Activated T-helper 1 cell treated with anti-CD3 and anti-CD28 coated beads, Interleukin-12 subunit alpha, Interleukin-12 subunit beta, Interleukin-2, Interleukin-4 antibody, amounts not matched to agents 30 ng/mL and 10 ng/mL and 1 ng/mL, durations not matched to agents 14 hours and 24 hours and 36 hours (primary cell): ENCODE results near the gene GPBP1. TPM values are rescaled to one million over a fixed set of nuclear protein-coding genes. Genes with fewer than 3 reads are reported as not detected.
"Not testable (repeated sequence)": the region's sequence is repeated elsewhere in the genome, so short reads cannot be mapped to it uniquely, and the experiment has no call there.

Source experiments
- DNase-seq: peaks from one replicate; pipeline ENCODE4 v3.0.0; 2021; ENCODE audit warnings: low spot score
- H3K27ac Mint-ChIP-seq: one replicate; pipeline ENCODE4 v1.8.0; 2021; ENCODE audit warnings: mild to moderate bottlenecking, mixed read lengths
- H3K27me3 Mint-ChIP-seq: one replicate; pipeline ENCODE4 v1.8.0; 2022; ENCODE audit warnings: mild to moderate bottlenecking, moderate library complexity, mixed read lengths; ENCODE audit not compliant: insufficient read depth
- H3K36me3 Mint-ChIP-seq: one replicate; pipeline ENCODE4 v1.8.0; 2021; ENCODE audit warnings: low read depth, mixed read lengths
- H3K4me1 Mint-ChIP-seq: one replicate; pipeline ENCODE4 v1.8.0; 2021; ENCODE audit warnings: low read depth, mixed read lengths
- H3K4me3 Mint-ChIP-seq: one replicate; pipeline ENCODE4 v1.8.0; 2021; ENCODE audit warnings: mild to moderate bottlenecking, moderate library complexity, mixed read lengths
- H3K9me3 Mint-ChIP-seq: one replicate; pipeline ENCODE4 v1.8.0; 2021; ENCODE audit warnings: mixed read lengths
- intact Hi-C: fragments of 100-400 bp; cut with micrococcal nuclease; formaldehyde crosslinking; loops from one replicate; pipeline ENCODE4 v1.15.1; 2024
- total RNA-seq: library from RNA; stranded (reverse); gene quantifications from 2 replicates; pipeline ENCODE4 v1.2.3, GENCODE V29; 2022

The GPBP1 gene
- total RNA-seq, 1 donor from 2014 or later, result 106 TPM

DNA sequence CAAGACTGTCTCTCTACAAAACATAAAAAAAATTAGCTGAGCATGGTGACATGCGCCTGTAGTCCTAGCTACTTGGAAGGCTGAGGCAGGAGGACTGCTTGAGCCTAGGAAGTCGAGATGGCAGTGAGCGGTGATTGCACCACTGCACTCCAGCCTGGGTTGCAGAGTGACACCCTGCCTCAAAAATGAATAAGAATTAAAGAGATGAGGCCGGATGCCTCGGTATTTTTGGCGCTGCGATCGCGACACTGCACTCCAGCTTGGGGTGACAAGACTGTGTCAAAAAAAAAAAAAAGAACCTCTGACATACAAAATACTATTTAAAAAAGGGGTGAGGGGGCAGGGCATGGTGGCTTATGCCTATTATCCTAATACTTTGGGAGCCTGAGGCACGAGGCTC is 7.3 kb downstream of the GPBP1 start:
- Mint-ChIP-seq H3K9me3 (peaks cover 4% of the 10 kb centered on the region), H3K36me3 (peaks cover 57% of the 10 kb centered on the region), H3K27ac (peak overlapping the region; percentile 80), H3K4me3 (peak overlapping the region; percentile 96), H3K4me1 (peaks cover 70% of the 10 kb centered on the region), H3K27me3 (no peaks in the 10 kb centered on the region)
- intact Hi-C loops, result no loop called here
- no peak for DNase-seq

DNA sequence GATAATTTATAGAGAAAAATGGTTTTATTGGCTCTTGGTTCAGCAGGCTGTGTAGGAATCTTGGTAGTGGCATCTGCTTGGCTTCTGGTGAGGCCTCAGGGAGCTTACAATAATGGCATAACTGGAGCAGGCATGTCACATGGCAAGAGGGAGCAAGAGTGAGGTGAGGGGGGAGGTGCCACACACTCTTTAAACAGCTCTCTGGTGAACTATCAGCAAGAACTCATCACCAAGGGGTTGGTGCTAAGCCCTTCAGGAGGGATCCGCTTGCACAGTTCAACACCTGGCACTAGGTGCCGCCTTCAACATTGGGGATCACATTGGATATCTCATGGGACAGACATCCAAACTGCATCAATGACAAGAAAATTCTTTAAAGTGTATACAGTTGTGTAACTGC is 10.5 kb downstream of the GPBP1 start:
- DNase-seq, result no peak
- peaks cover 73% of the 10 kb centered on the region for H3K4me1 Mint-ChIP-seq
- peaks cover 42% of the 10 kb centered on the region for H3K36me3 Mint-ChIP-seq
- H3K4me3 Mint-ChIP-seq, result peak overlapping the region; percentile 27
- intact Hi-C loops, result no loop called here
- H3K9me3 Mint-ChIP-seq, result peaks cover 4% of the 10 kb centered on the region
- H3K27me3 Mint-ChIP-seq, result no peaks in the 10 kb centered on the region
- H3K27ac Mint-ChIP-seq, result no peak overlapping the region

DNA sequence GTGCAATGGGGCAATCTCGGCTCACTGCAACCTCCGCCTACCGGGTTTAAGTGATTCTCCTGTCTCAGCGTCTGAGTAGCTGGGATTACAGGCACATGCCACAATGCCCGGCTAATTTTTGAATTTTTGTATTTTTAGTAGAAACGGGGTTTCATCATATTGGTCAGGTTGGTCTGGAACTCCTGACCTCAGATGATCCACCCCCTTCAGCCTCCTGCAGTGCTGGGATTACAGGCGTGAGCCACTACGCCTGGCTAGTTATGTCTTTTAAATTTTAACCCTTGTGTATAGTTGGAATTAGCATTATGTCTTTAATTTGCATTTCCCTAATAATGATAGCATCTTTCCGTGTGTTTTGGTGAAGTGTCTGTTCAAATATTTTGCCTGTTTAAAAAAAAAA is 11.5 kb downstream of the GPBP1 start:
- no peak for DNase-seq
- H3K27me3 Mint-ChIP-seq, result no peaks in the 10 kb centered on the region
- peaks cover 41% of the 10 kb centered on the region for H3K36me3 Mint-ChIP-seq
- H3K4me3 Mint-ChIP-seq, result peak overlapping the region; percentile 20
- intact Hi-C loops, result no loop called here
- peaks cover 4% of the 10 kb centered on the region for H3K9me3 Mint-ChIP-seq
- H3K27ac Mint-ChIP-seq, result no peak overlapping the region
- H3K4me1 Mint-ChIP-seq, result peaks cover 71% of the 10 kb centered on the region

DNA sequence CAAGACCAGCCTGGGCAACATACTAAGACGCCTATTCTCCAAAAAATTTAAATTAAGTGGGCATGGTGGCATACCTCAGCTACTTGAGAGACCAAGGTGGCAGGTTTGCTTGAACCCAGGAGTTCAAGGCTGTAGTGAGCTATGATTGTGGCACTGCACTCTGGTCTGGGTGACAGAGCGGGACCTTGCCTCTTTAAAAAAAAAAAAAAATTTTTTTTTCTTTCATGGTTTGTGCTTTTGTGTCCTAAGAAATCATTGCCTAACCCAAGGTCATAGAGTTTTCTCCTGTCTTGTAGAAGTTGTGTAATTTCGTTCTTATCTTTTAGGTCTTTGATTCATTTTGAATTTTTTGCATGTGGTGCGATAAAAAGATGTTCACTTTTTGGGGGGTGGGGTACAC is 12.3 kb downstream of the GPBP1 start:
- peaks cover 62% of the 10 kb centered on the region for H3K4me1 Mint-ChIP-seq
- H3K27ac Mint-ChIP-seq, result no peak overlapping the region
- H3K9me3 Mint-ChIP-seq, result peaks cover 4% of the 10 kb centered on the region
- peaks cover 36% of the 10 kb centered on the region for H3K36me3 Mint-ChIP-seq
- intact Hi-C loops, result no loop called here
- no peak for DNase-seq
- H3K4me3 Mint-ChIP-seq, result no peak overlapping the region
- no peaks in the 10 kb centered on the region for H3K27me3 Mint-ChIP-seq

DNA sequence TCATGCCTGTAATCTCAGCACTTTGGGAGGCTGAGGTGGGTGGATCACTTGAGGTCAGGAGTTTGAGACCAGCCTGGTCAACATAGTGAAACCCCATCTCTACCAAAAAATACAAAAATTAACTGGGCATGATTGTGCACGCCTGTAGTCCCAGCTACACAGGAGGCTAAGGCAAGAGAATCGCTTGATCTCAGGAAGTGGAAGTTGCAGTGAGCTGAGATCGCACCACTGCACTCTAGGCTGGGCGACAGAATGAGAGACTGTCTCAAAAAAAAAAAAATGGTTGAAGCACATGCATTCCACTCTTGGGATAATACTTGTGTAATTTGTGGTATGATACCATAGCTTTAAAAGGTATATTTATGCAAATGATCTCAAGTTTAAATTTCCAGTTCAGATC is 14.1 kb downstream of the GPBP1 start:
- peak overlapping the region; percentile 13 for H3K27ac Mint-ChIP-seq
- DNase-seq, H3K27me3 Mint-ChIP-seq, intact Hi-C loops, H3K9me3 Mint-ChIP-seq: not testable (repeated sequence)
- H3K36me3 Mint-ChIP-seq, result peaks cover 40% of the 10 kb centered on the region
- peak overlapping the region; percentile 39 for H3K4me3 Mint-ChIP-seq
- H3K4me1 Mint-ChIP-seq, result peaks cover 59% of the 10 kb centered on the region

DNA sequence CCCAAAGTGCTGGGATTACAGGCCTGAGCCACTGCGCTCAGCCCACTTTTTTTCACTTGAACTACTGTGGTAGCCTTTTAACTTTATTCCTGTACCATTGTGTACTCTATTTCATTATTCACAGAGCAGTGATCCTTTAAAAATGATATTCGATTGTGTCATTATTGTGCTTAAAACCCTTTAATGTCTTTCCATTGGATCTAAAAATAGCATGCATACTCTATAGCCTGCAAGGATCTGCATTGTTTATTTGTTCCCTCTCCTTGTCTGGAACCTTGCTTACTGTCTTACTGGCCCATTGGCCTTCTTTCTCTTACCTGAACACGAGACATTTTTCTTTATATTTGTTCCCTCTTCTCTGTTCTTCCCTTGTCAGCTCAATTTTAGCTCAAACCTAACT is 15.7 kb downstream of the GPBP1 start:
- Mint-ChIP-seq H3K9me3 (no peaks in the 10 kb centered on the region), H3K27ac (peak overlapping the region; percentile 6), H3K4me3 (no peak overlapping the region), H3K36me3 (peaks cover 41% of the 10 kb centered on the region), H3K27me3 (no peaks in the 10 kb centered on the region), H3K4me1 (peaks cover 66% of the 10 kb centered on the region)
- DNase-seq, result no peak
- intact Hi-C loops, result no loop called here

DNA sequence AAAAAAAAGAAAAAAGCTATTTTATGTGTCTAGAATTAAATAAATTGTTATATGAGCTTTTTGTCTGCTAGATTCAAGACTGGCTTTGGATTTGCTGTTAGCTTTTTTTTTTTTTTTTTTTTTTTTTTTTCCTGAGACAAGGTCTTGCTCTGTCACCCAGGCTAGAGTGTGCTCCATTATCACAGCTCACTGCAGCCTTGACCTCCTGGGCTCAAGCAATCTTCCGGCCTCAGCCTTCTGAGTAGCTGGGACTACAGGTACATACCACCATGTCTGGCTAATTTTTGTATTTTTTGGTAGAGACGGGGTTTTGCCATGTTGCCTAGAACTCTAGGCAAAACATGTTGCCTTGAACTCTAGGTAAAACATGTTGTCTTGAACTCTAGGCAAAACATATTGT is 16.7 kb downstream of the GPBP1 start:
- H3K9me3 Mint-ChIP-seq, result no peaks in the 10 kb centered on the region
- H3K27ac Mint-ChIP-seq, result no peak overlapping the region
- H3K36me3 Mint-ChIP-seq, result peaks cover 37% of the 10 kb centered on the region
- peaks cover 72% of the 10 kb centered on the region for H3K4me1 Mint-ChIP-seq
- intact Hi-C loops, result no loop called here
- no peaks in the 10 kb centered on the region for H3K27me3 Mint-ChIP-seq
- H3K4me3 Mint-ChIP-seq, result no peak overlapping the region
- DNase-seq, result no peak

DNA sequence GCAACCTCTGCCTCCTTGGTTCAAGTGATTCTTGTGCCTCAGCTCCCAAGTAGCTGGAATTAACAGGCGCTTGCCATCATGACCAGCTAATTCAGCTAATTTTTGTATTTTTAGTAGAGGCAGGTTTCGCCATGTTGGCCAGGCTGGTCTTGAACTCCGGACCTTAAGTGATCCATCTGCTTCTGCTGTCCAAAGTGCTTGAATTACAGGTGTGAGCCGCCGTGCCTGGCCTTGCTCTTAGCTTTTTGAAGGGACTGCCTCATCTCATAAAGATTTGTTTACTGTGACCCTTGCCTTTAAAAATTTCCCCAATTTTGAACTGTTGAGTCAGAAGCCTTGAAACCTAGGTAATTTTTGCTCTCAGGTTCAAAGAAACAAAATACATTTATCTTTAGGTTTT is 17.3 kb downstream of the GPBP1 start:
- H3K27ac Mint-ChIP-seq, result no peak overlapping the region
- no peak for DNase-seq
- intact Hi-C loops, result no loop called here
- H3K9me3 Mint-ChIP-seq, result no peaks in the 10 kb centered on the region
- H3K36me3 Mint-ChIP-seq, result peaks cover 35% of the 10 kb centered on the region
- peaks cover 66% of the 10 kb centered on the region for H3K4me1 Mint-ChIP-seq
- no peak overlapping the region for H3K4me3 Mint-ChIP-seq
- no peaks in the 10 kb centered on the region for H3K27me3 Mint-ChIP-seq

DNA sequence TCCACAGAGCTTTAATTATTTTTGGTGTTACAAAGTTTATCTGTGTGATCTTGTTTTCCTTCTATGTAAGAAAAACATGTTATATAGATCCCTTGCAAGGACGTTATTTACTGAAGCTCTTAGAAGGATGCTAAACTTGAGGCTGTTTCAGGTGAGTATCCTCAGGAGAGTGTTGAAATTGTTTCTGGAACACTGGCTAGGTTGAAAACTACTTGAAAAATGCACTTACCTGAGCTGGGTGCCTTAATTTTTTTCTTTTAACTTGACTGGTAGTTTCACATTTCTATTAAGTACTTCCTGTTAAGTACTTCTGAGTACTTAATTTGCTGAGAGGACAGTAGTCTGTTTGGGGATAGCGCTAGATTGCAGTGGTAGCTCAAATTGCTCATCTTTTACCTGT is 18.1 kb downstream of the GPBP1 start:
- Mint-ChIP-seq H3K27me3 (no peaks in the 10 kb centered on the region), H3K36me3 (peaks cover 34% of the 10 kb centered on the region), H3K9me3 (no peaks in the 10 kb centered on the region), H3K4me1 (peaks cover 58% of the 10 kb centered on the region), H3K27ac (no peak overlapping the region), H3K4me3 (no peak overlapping the region)
- intact Hi-C loops, result no loop called here
- no peak for DNase-seq

DNA sequence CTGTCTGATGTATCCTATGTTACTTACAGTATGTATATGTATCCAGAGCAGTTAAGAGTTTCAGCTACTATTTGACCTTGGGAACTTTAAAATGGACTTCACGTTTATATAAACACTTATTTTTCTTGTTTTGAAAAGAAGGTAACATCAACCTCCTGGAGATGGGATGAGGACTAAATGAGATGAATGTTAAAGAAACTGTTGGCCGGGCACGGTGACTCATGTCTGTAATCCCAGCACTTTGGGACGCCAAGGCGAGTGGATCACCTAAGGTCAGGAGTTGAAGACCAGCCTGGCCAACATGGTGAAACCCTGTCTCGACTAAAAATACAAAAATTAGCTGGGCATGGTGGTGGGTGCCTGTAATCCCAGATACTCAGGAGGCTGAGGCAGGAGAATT is 19.0 kb downstream of the GPBP1 start:
- Mint-ChIP-seq H3K36me3 (peaks cover 34% of the 10 kb centered on the region), H3K4me1 (peaks cover 55% of the 10 kb centered on the region)
- DNase-seq, H3K27ac Mint-ChIP-seq, H3K27me3 Mint-ChIP-seq, H3K9me3 Mint-ChIP-seq, H3K4me3 Mint-ChIP-seq: not testable (repeated sequence)
- intact Hi-C loops, result loop anchor here (1.0 kb wide), 1 partner anchor 17 kb away; no protein-coding TSS in a partner anchor

DNA sequence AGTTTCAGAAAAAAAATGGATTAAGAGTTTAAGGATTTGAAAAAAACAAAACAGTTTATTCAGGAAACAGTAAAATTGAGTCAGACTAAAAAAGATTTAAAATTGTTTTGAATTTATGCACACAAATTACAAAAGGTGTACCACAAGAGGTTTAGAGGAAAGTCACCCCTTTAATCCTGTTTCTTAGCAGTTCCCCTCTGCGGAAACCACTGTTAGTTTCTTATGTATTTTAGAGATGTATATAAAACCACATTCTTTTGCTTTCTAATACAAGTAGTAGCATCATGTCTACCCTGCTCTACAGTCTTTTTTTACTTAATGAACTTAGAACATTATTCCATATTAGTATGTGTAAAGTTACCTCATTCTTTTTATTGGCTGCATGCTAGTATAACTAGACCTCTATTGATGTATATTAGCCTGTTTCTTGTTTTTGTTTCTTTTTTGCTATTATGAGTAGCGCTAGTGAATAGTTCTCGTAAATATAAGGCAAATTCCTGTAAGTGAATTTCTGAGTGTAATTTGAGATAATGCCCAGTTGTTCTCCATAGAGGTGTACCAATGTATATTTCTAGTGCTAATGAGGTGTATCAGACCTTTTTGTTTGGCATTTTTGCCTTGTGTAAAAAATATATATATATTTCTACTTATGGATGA is 20.0 kb downstream of the GPBP1 start:
- Mint-ChIP-seq H3K4me3 (peak overlapping the region; percentile 61), H3K9me3 (no peaks in the 10 kb centered on the region), H3K27ac (peak overlapping the region; percentile 74), H3K27me3 (no peaks in the 10 kb centered on the region), H3K36me3 (peaks cover 28% of the 10 kb centered on the region), H3K4me1 (peaks cover 51% of the 10 kb centered on the region)
- intact Hi-C loops, result loop anchor here (1.0 kb wide), 1 partner anchor 18 kb away; no protein-coding TSS in a partner anchor
- DNase-seq, result no peak

DNA sequence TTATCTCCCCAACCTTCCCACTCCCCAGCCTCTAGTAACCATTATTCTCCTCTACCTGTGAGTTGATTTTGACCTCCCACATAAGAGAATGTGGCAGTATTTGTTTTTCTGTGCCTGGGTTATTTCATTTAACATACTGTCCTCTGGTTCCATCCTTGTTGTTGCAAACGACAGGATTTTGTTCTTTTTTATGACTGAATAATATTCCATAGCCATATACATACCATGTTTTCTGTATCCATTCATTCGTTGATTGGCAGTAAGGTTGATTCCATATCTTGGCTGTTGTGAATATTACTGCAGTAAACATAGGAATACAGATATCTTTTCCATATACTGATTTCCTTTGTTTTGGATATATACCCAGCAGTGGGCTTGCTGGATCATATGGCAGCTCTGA is 20.8 kb downstream of the GPBP1 start:
- DNase-seq, result no peak
- intact Hi-C loops, result no loop called here
- Mint-ChIP-seq H3K4me1 (peaks cover 52% of the 10 kb centered on the region), H3K36me3 (peaks cover 28% of the 10 kb centered on the region), H3K27me3 (no peaks in the 10 kb centered on the region), H3K9me3 (no peaks in the 10 kb centered on the region), H3K27ac (no peak overlapping the region), H3K4me3 (no peak overlapping the region)

DNA sequence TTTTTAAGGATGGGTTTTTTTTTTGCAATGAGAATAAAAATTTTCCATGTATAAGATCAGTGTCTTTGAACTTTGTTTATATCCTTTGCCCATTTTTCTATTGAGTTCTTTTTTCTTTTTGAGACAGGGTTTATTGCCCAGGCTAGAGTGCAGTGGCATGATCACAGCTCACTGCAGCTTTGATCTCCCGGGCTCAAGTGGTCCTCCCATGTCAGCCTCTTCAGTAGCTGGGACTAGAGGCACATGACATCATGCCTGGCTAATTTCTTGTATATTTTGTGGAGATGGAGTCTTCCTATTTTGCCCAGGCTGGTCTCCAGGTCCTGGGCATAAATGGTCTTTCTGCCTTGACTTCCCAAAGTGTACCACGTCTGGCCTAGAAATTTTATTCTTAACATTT is 21.2 kb downstream of the GPBP1 start:
- no peak overlapping the region for H3K27ac Mint-ChIP-seq
- H3K27me3 Mint-ChIP-seq, result no peaks in the 10 kb centered on the region
- peaks cover 52% of the 10 kb centered on the region for H3K4me1 Mint-ChIP-seq
- intact Hi-C loops, result no loop called here
- no peak overlapping the region for H3K4me3 Mint-ChIP-seq
- H3K9me3 Mint-ChIP-seq, result no peaks in the 10 kb centered on the region
- DNase-seq, result no peak
- H3K36me3 Mint-ChIP-seq, result peaks cover 25% of the 10 kb centered on the region

DNA sequence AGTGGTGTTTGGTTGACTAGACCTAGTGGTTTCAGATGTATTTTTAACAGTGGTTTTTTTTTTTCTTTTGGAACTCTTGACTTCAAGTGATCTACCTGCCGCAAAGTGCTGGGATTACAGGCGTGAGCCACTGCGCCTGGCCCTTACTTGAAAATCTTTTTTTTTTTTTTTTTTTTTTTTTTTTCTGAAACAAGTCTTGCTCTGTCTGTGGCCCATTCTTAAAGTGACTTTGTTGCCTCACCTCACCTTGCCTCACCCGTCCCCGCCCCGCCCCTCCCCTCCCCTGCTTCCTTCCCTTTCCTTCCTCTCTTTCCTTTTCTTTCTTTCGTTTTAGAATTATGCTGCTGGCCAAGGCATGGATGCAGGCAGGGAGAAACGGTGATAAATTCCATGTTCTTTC is 26.0 kb downstream of the GPBP1 start:
- H3K27ac Mint-ChIP-seq, result peak overlapping the region; percentile 56
- no peak overlapping the region for H3K4me3 Mint-ChIP-seq
- H3K27me3 Mint-ChIP-seq, result no peaks in the 10 kb centered on the region
- no peaks in the 10 kb centered on the region for H3K9me3 Mint-ChIP-seq
- intact Hi-C loops, result no loop called here
- H3K36me3 Mint-ChIP-seq, result peaks cover 16% of the 10 kb centered on the region
- H3K4me1 Mint-ChIP-seq, result peaks cover 38% of the 10 kb centered on the region
- no peak for DNase-seq
